Dermis microvascular lymphatic vessel endothelial cell (primary cell): ENCODE measurements around the gene OSBP. TPM values are rescaled to one million over a fixed set of nuclear protein-coding genes. Genes with fewer than 3 reads are reported as not detected.
"Not testable (repeated sequence)": the region's sequence is repeated elsewhere in the genome, so short reads cannot be mapped to it uniquely, and the experiment has no call there.

Experiments
- DNase-seq, 2 donors: peaks; one replicate each; pipeline versions ENCODE4 v3.0.0 to v3.0.0-alpha.2; 2010; ENCODE audit warnings: low read depth in 2 of 2
- total RNA-seq: library from RNA; depleted of rRNA; stranded (reverse); fragments of >200 nt; gene quantifications from 2 replicates; pipeline ENCODE4 v1.2.1, GENCODE V29; 2014

The OSBP gene
- total RNA-seq, 1 donor from 2014 or later: 37.1 TPM

DNA sequence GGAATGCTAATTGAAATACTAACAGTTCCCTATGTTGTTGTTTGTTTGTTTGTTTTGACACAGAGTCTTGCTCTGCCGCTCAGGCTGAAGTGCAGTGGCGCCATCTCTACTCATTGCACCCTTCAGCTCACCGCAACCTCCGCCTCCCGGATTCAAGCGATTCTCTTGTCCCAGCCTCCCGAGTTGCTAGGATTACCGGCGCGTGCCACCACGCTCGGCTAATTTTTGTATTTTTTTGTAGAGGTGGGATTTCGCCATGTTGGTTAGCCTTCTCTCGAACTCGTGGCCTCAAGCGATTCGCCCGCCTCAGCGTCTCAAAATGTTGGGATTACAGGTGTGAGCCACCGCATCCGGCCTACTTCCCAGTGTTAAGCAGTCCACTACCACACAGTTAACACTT, 62.3 kb downstream of the OSBP start:
- DNase-seq: no peak

- no peak for DNase-seq
These were observed 62.7 kb downstream of the OSBP start for GRCh38 chr11:59552844-59553243.

GRCh38 chr11:59551659-59552521, 63.7 kb downstream of the OSBP start:
- peak in 1 of 2 donors; percentile 72 for DNase-seq

DNA sequence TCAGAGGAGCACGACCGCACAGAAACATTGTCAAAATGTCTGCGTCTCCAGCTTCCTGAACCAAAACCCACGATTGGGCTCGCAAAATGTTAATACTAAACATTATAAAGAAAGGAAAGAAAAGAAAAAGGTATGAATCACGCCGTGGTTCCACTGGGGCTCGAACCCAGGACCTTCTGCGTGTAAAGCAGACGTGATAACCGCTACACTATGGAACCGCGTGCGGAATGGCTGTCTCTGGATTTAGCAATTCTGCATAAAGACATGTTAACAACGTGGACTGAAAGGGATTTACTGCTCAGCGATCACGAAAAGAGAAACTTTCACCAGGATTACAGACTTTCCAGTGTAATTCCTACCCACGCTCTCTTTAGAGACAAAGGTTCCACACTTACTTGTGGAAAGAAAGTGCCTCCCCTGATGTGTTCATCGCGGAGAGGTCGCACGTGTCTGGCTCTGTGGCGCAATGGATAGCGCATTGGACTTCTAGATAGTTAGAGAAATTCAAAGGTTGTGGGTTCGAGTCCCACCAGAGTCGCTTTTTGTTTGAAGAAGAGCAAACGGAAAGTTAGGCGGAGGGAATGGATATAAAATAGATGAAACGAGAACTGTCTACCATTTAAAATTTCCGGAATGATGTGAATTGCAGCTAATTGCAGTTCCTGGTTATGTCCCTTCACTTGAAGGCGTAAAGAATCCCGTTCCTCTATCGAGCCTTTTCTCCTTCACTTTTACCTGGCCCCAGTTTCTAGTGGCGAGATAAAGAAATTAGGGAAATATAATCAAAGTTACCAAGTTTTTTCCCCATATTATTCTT, 64.5 kb downstream of the OSBP start:
- peak; percentile 87 to 90 for DNase-seq

DNA sequence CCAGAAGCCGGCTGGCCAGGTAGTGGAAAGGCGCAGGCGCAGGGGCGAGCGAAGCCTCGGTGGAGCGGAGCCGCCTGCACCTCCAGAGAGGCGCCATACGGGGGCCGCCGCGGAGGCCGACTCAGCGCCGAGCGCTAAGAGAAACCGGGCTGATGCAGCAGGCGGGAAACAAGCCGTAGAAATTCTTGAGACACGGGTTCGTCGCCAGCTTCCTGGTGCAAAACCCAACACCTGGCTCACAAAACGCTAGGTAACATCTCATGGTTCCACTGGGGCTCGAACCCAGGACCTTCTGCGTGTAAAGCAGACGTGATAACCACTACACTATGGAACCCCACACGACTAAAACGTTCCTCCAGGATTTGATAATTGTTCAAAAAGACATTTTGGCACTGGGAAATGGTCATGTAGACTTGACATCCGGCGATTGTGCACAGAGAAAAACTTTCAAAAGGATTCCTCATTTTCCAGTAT, 65.2 kb downstream of the OSBP start:
- DNase-seq: peak; percentile 92 to 94

- DNase-seq: no peak
These were observed 67.3 kb downstream of the OSBP start for GRCh38 chr11:59548309-59548656.

DNA sequence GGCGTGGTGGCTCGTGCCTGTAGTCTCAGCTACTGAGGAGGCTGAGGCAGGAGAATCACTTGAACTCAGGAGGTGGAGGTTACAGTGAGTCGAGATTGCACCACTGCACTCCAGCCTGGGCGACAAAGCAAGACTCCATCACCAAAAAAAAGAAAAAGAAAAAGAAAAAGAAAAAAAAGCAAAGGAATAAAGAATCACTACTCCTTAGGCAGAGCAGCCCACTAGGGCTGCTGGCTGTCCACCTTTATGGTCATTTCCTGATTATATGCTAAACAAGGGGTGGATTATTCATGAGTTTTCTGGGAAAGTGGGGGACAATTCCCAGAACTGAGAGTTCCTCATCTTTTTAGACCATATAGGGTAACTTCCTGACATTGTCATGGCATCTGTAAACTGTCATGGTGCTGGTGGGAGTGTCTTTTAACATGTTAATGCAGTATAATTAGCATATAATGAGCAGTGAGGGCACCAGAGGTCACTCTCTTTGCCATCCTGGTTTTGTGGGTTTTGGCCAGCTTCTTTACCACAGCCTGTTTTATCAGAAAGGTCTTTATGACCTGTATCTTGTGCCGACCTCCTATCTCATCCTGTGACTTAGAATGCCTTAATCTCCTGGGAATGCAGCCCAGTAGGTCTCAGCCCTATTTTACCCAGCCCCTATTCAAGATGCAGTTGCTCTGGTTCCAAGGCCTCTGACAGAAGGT, 67.8 kb downstream of the OSBP start:
- peak in 1 of 2 donors; percentile 46 for DNase-seq

- peak in 1 of 2 donors; percentile 29 for DNase-seq
These were observed 70.2 kb downstream of the OSBP start for GRCh38 chr11:59545179-59546020.

- no peak for DNase-seq
These were observed 70.8 kb downstream of the OSBP start for GRCh38 chr11:59544869-59545178.

- not testable (repeated sequence) for DNase-seq
These were observed 71.9 kb downstream of the OSBP start for GRCh38 chr11:59543713-59544112.

DNA sequence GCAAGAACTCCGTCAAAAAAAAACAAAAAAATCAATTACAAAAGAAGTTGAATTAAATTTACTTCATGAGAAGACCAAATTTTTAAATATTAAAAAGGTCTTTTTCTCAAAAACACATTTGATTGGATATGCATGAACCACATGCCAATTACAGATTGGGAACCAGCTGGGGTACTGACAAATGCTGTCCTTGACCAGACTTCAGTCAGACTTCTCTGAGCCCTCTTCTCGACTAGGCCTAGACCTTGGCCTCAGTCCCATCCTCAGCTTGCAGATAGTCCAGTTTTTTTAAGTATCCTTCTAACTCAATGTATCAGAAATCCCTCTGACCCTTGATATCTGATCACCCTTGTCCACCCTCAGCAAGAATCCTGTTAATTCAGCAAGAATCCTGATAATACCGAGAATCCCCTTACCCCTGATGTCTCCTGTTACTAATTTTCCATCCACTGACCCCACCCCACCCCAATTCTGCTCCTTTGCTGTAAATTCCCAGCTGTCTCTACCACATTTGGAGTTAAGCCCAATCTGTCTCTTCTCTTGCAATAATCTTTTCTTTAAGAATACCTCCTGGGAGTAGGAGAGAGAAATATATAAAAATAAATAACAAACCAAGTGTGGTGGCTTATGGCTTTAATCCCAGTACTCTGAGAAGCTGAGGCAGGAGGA, 73.3 kb downstream of the OSBP start:
- no peak for DNase-seq

DNA sequence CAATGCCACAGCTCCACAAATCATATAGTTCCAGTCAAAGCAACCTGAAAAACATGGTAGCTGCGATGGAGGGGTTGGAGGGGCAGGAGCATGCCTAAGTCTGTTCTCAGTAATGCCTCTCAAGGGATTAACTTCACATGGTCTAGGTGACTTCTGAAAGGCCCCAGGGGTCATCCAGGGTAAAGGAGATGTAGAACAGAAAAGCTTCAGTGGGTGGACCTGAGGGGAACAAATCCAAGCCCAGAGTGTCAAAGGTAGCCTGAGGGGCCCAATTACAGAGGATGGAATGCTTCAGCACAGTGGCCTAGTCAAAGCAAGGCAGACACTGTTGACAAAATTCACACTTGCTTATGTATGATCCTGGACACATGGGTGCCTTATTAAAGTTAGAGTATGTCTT, 80.9 kb downstream of the OSBP start:
- no peak for DNase-seq

- DNase-seq: no peak
These were observed 83.0 kb downstream of the OSBP start for GRCh38 chr11:59532620-59533019.

DNA sequence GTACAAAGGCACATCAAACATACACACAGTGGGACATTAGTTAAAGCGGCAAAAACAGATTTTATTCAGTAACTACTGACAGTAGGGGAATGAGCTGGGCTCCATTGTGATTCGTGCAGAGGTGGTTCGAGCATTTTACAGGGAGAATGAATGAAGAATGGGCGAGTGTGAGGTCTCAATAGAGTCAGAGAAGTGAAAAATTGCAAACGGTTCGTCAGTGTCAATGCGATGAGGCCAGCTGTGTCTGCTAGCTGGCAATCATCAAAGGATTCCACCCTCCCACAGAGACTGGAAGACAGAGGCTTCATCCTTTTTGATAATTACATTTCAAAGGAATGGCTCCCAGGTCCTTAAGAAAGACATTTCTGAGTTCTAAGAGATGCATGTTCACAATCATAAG, 86.9 kb downstream of the OSBP start:
- no peak for DNase-seq

Other genes with a start within 250 kb of the OSBP start
- not detected in 2 replicates for gene OR5A2, start 189.4 kb downstream of the OSBP start, total RNA-seq
- not detected in 2 replicates for gene OR5A1, start 179.3 kb downstream of the OSBP start, total RNA-seq
- gene OR4D6, start 158.8 kb downstream of the OSBP start, total RNA-seq: not detected in 2 replicates
- gene OR4D10, start 142.5 kb downstream of the OSBP start, total RNA-seq: not detected in 2 replicates
- not detected in 2 replicates for gene OR4D11, start 112.2 kb downstream of the OSBP start, total RNA-seq
- not detected in 2 replicates for gene OR4D9, start 104.2 kb downstream of the OSBP start, total RNA-seq
- 4.2 and 10.1 TPM in 2 replicates for gene PATL1, start 53.3 kb upstream of the OSBP start, total RNA-seq
- not detected in 2 replicates for gene OR10V1, start 98.1 kb upstream of the OSBP start, total RNA-seq
- gene STX3, start 139.6 kb upstream of the OSBP start, total RNA-seq: 62.4 and 102 TPM in 2 replicates
- gene MRPL16, start 195.0 kb upstream of the OSBP start, total RNA-seq: 20.2 and 29.3 TPM in 2 replicates
- gene CBLIF, start 229.7 kb upstream of the OSBP start, total RNA-seq: not detected in 2 replicates